Panc1 (cell line): ENCODE data around the gene JAKMIP3. TPM values are rescaled to one million over a fixed set of nuclear protein-coding genes. Genes with fewer than 3 reads are reported as not detected.

Experiments
- ATAC-seq: fragments of 200-7000 bp; cut with Tn5 transposase; 2 replicates; pipeline ENCODE4 v1.9.1; 2020; ENCODE audit warnings: mild to moderate bottlenecking, moderate library complexity
- BruUV-seq: library from RNA; stranded (reverse); fragments of 400-500 nt; replicated peaks from 2 replicates; lab custom pipeline; 2021; lab: Mats Ljungman, UMichigan
- CTCF ChIA-PET: fragments of 300-600 bp; sonication (Branson Sonifier 250); formaldehyde crosslinking; loops from one replicate; lab custom pipeline; 2022; ENCODE audit warnings: antibody characterized with exemption; lab: Charles Lee
- POLR2A ChIA-PET: fragments of 300-600 bp; sonication (Branson Sonifier 250); formaldehyde crosslinking; loops from one replicate; lab custom pipeline; 2022; ENCODE audit warnings: antibody characterized with exemption; lab: Charles Lee
- DNase-seq: peaks from one replicate; pipeline ENCODE4 v3.0.0-alpha.2; 2010; ENCODE audit warnings: low read depth, low spot score
- H3K27ac ChIP-seq: 2 replicates; pipeline ENCODE4 v1.5.1; 2011; ENCODE audit warnings: mild to moderate bottlenecking, low read length, inconsistent platforms
- H3K27me3 ChIP-seq: fragments of 200-500 bp; sonication (Bioruptor generic); 2 replicates; pipeline ENCODE4 v1.6.0; 2014; ENCODE audit warnings: low read length, inconsistent platforms; ENCODE audit not compliant: control insufficient read depth, insufficient read depth
- H3K36me3 ChIP-seq: fragments of 200-500 bp; sonication (Bioruptor generic); 2 replicates; pipeline ENCODE4 v1.5.1; 2014; ENCODE audit warnings: inconsistent platforms, mild to moderate bottlenecking, low read length, moderate library complexity; ENCODE audit not compliant: control insufficient read depth, insufficient read depth
- H3K4me1 ChIP-seq: 2 replicates; pipeline ENCODE4 v1.5.1; 2011; ENCODE audit warnings: inconsistent platforms, mild to moderate bottlenecking, low read length, moderate library complexity; ENCODE audit not compliant: control insufficient read depth, insufficient read depth
- H3K4me3 ChIP-seq, 2 experiments: 2 replicates each; pipeline ENCODE4 v1.5.1; 2011 to 2012; ENCODE audit warnings: low read depth in 2 of 2, low read length in 2 of 2, mild to moderate bottlenecking in 2 of 2, inconsistent platforms in 1 of 2, moderate library complexity in 1 of 2
- H3K9me3 ChIP-seq: fragments of 200-500 bp; sonication (Bioruptor generic); 2 replicates; pipeline ENCODE4 v1.5.1; 2014; ENCODE audit warnings: low read depth, mild to moderate bottlenecking, inconsistent platforms, low read length, moderate library complexity; ENCODE audit not compliant: control insufficient read depth, insufficient read depth
- CTCF ChIP-seq: fragments of 450-650 bp; IDR thresholded peaks from 2 replicates; pipeline ENCODE4 v1.5.1; 2017; ENCODE audit warnings: mild to moderate bottlenecking
- POLR2AphosphoS5 ChIP-seq: IDR thresholded peaks from 2 replicates; pipeline ENCODE4 v1.6.1; 2012; ENCODE audit warnings: mild to moderate bottlenecking, low read depth, low read length, moderate library complexity
- REST ChIP-seq, 2 experiments: IDR thresholded peaks; 2 replicates each; pipeline ENCODE4 v1.6.1; 2011 to 2012; ENCODE audit warnings: low read depth in 2 of 2, control low read depth in 1 of 2, low read length in 1 of 2, mild to moderate bottlenecking in 1 of 2, moderate library complexity in 1 of 2; ENCODE audit not compliant: insufficient read depth in 1 of 2
- SIN3A ChIP-seq: IDR thresholded peaks from 2 replicates; pipeline ENCODE4 v1.6.1; 2012; ENCODE audit warnings: low read depth, mild to moderate bottlenecking, low read length, moderate library complexity, borderline replicate concordance; ENCODE audit not compliant: insufficient read depth
- TCF7L2 ChIP-seq: IDR thresholded peaks from 2 replicates; pipeline ENCODE4 v1.6.1; 2011; ENCODE audit warnings: mild to moderate bottlenecking, low read depth, low read length, inconsistent platforms
- in situ Hi-C: cut with HindIII; loops from 2 replicates; pipeline ENCODE4 v1.10.0; 2016; ENCODE audit warnings: low sequenced_read_pairs, low pct_unique_long_range_greater_than_20kb
- intact Hi-C: fragments of 100-400 bp; cut with micrococcal nuclease; formaldehyde crosslinking; loops from one replicate; pipeline ENCODE4 v1.10.0; 2022; ENCODE audit not compliant: unreplicated experiment
- total RNA-seq: library from RNA; stranded (reverse); gene quantifications from one replicate; pipeline ENCODE4 v1.2.1, GENCODE V29; 2021; ENCODE audit not compliant: unreplicated experiment

JAKMIP3 gene
- total RNA-seq, 1 experiment from 2014 or later: 1.5 TPM

- H3K27ac ChIP-seq: no peak overlapping the region
- no peak for TF ChIP-seq TCF7L2
- TF ChIP-seq CTCF: no peak
- no peak for TF ChIP-seq REST (IDR thresholded peaks at IDR 0.05; ENCODE audit: insufficient read depth in 1 of 2, low read depth in 2 of 2, low read length in 1 of 2)
- TF ChIP-seq POLR2AphosphoS5: no peak
- TF ChIP-seq SIN3A: no peak
- peaks cover 5% of the 10 kb centered on the region; the same call in 1 of the 2 replicates for H3K27me3 ChIP-seq
- ChIA-PET CTCF (no interaction called here), POLR2A (no interaction called here)
- H3K4me3 ChIP-seq: no peak overlapping the region
- ATAC-seq (peak; percentile 37; the same call in 1 of the 2 replicates), DNase-seq (no peak)
- BruUV-seq: no TSS peak
- H3K9me3 ChIP-seq: peaks cover 7% of the 10 kb centered on the region; the same call in 1 of the 2 replicates
- intact Hi-C loops: no loop called here
- in situ Hi-C loops: no loop called here
- no peaks in the 10 kb centered on the region for H3K4me1 ChIP-seq
- H3K36me3 ChIP-seq: no peaks in the 10 kb centered on the region
These were observed 8.5 kb upstream of the JAKMIP3 start for GRCh38 chr10:132057191-132057681.

GRCh38 chr10:132058111-132058745 lies 7.5 kb upstream of the JAKMIP3 start:
- intact Hi-C loops: no loop called here
- no peak for DNase-seq

More at GRCh38 chr10:132058111-132058745, 7.5 kb upstream of the JAKMIP3 start:
- H3K4me1 ChIP-seq: no peaks in the 10 kb centered on the region
- BruUV-seq: no TSS peak
- CTCF ChIA-PET: no interaction called here
- ATAC-seq: no peak
- H3K4me3 ChIP-seq: no peak overlapping the region
- H3K27me3 ChIP-seq: peaks cover 5% of the 10 kb centered on the region; the same call in 1 of the 2 replicates
- H3K27ac ChIP-seq: no peak overlapping the region
- no peaks in the 10 kb centered on the region for H3K36me3 ChIP-seq
- in situ Hi-C loops: no loop called here
- H3K9me3 ChIP-seq: no peaks in the 10 kb centered on the region
- TF ChIP-seq SIN3A: no peak
- no peak for TF ChIP-seq REST (IDR thresholded peaks at IDR 0.05; ENCODE audit: insufficient read depth in 1 of 2, low read depth in 2 of 2, low read length in 1 of 2)
- no peak for TF ChIP-seq CTCF
- POLR2A ChIA-PET: no interaction called here
